LNCaP clone FGC (cell line): ENCODE data around the gene LRCH2.

Source experiments
- DNase-seq: peaks from one replicate; pipeline ENCODE4 v3.0.0-alpha.2; 2011; ENCODE audit warnings: low read depth
- H3K4me3 ChIP-seq: 2 replicates; pipeline ENCODE4 v1.5.1; 2011; ENCODE audit warnings: mild to moderate bottlenecking, low read depth, low read length, control low read depth
- CTCF ChIP-seq: IDR thresholded peaks from 2 replicates; pipeline ENCODE4 v1.5.1; 2012; ENCODE audit warnings: mild to moderate bottlenecking; ENCODE audit not compliant: control insufficient read depth, insufficient read depth; ENCODE audit errors: extremely low read depth

The LRCH2 gene

GRCh38 chrX:115189646-115190635, 44.0 kb downstream of the LRCH2 start:
- DNase-seq = no peak
- H3K4me3 ChIP-seq = no peak overlapping the region
- TF ChIP-seq CTCF = no peak

- no peak within 1 kb of the TSS for H3K4me3 ChIP-seq
- no peak for TF ChIP-seq CTCF
- no peak for DNase-seq
Observed at GRCh38 chrX:115189110-115189509, 44.8 kb downstream of the LRCH2 start, which contains the start of gene RBMXL3. Gene RBMXL3, plus strand, starts transcription at chrX:115189410. Its CDS starts 32 bp downstream, at chrX:115189442.

GRCh38 chrX:115183980-115184379, 49.9 kb downstream of the LRCH2 start:
- TF ChIP-seq CTCF = no peak
- H3K4me3 ChIP-seq = no peak overlapping the region
- DNase-seq = peak; percentile 0

- no peak for DNase-seq
- TF ChIP-seq CTCF = no peak
- no peak overlapping the region for H3K4me3 ChIP-seq
Observed at GRCh38 chrX:115178473-115178872, 55.4 kb downstream of the LRCH2 start.

GRCh38 chrX:115177932-115178331, 56.0 kb downstream of the LRCH2 start:
- DNase-seq = no peak
- TF ChIP-seq CTCF = no peak
- H3K4me3 ChIP-seq = no peak overlapping the region

- TF ChIP-seq CTCF = no peak
- DNase-seq = no peak
Observed at GRCh38 chrX:115174548-115174947, 59.3 kb downstream of the LRCH2 start.

More at GRCh38 chrX:115174548-115174947, 59.3 kb downstream of the LRCH2 start:
- no peak overlapping the region for H3K4me3 ChIP-seq
